HG03280 (cell line): ENCODE results near the gene POTEM.
A peak's percentile ranks its signal among the peaks of the same experiment; 100 is the strongest.
"Not testable (repeated sequence)": the region's sequence is repeated elsewhere in the genome, so short reads cannot be mapped to it uniquely, and the experiment has no call there.

Source experiments
- ATAC-seq: cut with Tn5 transposase; IDR thresholded peaks from one replicate; pipeline ENCODE4 v1.9.1; 2021; ENCODE audit warnings: mild to moderate bottlenecking, moderate library complexity; ENCODE audit not compliant: unreplicated experiment

Gene POTEM

DNA sequence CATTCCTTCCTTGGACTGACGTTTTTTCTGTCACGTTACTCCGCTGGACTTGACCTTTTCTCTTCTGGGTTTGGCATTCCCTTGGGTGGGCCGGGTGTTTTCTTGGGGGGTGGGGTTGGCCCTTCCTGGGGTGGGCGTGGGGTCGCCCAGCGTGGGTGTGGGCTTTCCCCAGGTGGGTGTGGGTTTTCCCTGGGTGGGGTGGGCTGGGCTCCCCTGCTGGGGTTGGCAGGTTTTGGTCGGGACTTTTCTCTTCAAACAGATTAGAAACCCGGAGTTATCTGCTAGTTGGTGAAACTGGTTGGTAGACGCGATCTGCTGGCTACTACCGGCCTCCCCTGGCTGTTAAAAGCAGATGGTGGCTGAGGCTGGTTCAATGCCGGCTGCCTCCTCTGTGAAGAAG is at the start of gene POTEM:
Gene POTEM, plus strand, starts transcription at position 301 of the 400 bp plus-strand sequence. Its CDS starts 52 bp downstream, at position 353.
- not testable (repeated sequence) for ATAC-seq

DNA sequence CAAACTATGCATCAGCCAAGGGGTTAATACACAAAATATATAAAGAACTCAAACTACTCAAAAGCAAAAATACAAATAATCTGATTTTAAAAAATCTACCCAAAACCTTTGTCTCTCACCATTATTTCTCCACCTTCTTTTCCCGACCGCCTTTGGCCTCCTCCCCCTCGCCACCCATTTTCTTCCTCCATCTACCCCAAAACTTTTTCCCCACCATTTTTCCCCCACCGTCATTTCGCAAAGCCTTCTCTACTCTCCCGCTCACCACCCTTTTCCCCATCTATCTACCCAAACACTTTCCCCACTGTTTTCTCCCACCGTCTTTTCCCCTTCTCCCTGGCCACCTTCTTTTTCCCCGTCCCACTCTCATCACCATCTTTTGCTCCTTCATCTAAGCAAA is 48.9 kb upstream of the POTEM start:
- not testable (repeated sequence) for ATAC-seq

DNA sequence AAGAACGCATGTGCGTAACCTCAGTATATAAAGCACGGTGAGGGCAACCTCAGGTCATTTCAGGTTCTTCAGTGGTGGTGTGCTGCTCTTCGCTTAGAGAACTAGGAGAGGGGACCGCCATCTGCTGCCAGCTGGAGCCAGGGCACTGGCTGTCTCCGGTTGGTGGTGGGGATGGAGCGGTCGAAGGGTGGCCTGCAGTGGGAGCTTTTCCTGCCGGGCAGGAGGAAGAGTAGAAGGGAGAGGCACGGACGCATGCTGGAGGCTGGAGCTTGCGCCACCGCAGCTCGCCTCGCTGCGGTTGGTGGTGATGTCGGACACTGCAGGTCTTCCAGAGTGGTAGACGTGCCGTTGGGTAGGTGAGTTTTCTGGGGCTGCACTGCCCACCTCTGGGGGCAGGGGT is 47.2 kb upstream of the POTEM start:
- ATAC-seq, result not testable (repeated sequence)

DNA sequence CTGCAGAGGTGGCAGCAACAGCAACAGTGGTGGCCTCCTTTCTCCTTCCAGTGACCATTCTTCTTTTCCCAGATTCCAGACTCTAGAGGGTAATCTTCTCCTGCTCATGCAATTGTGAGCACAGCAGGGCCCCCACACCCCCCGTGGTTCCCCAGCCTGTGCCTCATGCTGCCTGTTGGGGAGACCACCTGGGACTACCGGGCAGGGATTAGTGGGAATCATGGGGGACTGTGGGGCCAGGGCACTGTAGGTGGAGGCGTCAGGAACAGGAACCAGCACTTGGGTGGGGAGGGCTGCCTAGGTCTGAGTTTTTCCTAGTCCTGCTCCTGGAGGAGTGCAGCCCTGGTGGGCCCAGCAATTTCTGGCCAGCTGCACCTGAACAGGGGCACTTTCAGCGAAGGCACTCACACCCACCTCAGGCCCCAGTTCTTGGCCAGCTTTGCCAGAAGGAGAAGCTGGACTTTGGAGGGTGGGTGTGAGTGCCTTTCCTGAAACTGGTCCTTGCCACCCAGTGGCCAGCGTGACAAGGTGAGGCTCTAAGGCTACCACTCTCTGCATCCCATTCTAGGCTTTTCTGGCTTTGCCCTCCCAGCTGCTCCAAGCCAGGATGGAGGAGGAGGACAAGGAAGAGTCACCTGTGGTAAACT is 46.1 kb upstream of the POTEM start:
- ATAC-seq, result not testable (repeated sequence)

DNA sequence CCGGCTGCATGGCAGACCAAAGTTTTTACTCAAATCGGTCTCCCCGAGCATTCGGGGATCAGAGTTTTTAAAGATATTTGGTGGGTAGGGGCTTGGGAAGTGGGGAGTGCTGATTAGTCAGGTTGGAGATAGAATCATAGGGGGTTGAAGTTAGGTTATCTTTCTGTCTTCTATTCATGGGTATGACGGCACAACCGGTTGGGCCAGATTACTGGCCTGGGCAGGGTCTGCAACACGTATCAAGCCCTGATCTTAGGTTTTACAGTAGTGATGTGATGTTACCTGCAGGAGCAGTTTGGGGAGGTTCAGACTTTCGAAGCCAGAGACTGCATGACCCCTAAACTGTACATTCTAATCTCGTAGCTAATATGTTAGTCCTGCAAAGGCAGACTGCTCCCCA is 30.4 kb upstream of the POTEM start:
- not testable (repeated sequence) for ATAC-seq

DNA sequence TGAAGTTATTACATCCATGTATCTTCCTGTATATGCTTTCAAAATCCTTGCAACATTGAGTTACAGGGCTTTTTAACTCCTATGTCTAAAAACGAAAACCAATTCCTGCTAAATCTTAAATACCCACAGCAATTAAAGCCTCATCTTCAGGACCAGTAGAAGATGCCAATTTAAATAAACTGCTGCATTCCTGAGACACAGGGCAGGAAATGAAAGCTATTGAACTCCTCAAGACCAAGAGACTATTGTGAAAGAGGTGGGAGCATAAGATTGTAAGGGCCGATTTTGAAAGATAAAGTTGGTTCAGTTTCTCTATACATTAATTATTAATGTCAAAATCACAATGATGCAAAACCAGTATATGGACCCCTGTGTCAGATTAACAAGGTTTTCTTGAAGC is 28.5 kb upstream of the POTEM start:
- not testable (repeated sequence) for ATAC-seq

DNA sequence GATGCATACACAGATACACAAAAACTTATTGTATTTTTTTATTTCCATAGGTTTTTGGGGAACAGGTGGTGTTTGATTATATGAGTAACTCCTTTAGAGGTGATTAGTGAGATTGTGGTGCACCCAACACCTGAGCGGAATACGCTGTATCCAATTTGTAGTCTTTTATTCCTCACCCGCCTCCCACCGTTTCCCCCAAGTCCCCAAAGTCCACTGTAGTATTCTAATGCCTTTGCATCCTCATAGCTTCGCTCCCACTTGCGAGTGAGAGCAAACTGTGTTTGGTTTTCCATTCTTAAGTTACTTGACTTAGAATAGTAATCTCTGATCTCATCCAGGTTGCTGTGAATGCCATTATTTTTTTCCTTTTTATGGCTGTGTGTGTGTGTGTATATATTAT is 17.3 kb upstream of the POTEM start:
- not testable (repeated sequence) for ATAC-seq

DNA sequence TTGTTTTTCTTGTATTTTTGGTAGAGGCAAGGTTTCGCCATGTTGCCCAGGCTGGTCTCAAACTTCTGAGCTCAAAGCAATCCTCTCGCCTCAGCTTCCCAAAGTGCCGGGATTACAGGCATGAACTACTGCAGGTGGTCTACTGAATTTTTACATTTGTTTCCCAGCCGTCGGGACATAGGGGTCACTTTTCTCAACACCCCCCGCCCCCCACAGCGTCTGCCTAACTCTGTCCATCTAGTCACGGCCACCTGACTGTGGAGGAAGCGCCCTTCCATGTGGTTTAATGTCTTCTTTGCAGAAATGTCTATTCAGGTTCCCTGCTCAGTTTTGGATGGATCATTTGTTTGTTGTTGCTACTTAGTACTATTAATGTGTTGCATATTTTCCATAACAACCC is 14.1 kb upstream of the POTEM start:
- not testable (repeated sequence) for ATAC-seq

DNA sequence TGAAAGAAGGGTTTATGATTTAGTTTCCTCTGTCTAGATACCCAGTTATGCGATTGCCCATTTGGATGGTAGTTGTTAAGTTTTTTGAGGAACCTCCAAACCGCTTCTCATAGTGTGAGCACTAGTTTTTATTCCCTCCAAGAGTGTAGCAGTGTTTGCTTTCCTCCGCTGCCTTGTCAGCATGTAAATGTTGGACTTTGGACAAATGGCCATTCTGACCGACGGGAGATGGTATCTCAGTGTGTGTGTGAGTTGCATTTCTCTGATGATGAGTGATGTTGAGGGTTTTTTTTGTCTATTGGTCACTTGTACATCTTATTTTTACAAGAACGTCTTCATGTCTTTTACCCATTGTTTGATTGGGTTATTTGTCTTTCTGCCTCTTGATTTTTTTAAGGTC is 11.4 kb upstream of the POTEM start:
- ATAC-seq, result not testable (repeated sequence)

DNA sequence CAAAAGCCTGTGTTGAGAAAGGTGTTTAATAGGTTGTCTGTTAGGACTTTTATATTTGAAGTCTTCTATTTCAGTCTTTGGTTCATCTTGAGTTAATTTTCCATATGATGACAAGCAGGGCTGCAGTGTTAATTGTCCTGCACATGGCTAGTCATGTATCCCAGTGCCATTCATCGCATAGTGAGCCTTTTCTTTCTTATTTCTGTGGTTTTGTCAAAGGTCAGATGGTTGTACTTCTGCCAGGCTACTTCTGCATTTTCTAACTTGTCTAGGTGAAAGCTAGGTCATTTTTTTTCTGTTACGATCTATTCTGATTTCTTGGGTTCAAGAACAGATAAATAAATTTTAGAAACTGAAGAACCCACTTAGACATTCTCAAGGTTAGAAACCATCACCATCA is 5.7 kb upstream of the POTEM start:
- not testable (repeated sequence) for ATAC-seq

DNA sequence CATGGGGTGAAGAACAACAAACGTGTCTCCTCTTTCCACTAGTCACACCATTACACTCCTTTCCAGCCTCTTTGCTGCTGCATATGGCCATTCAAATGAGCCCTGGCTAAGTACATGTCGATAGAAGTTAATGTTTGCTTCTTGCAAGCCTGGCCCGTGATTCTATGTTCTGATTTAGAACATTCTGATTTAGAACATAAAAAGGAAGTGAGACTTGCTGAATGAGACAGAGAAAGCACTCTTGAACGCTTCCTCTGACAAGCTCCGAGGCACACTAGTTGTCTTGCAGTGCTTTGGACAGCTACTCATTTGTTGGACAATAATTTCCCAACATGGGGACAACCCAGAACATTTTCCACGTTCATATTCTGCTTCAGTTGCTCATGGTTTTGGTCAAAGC is 5.1 kb upstream of the POTEM start:
- ATAC-seq, result peak; percentile 77

DNA sequence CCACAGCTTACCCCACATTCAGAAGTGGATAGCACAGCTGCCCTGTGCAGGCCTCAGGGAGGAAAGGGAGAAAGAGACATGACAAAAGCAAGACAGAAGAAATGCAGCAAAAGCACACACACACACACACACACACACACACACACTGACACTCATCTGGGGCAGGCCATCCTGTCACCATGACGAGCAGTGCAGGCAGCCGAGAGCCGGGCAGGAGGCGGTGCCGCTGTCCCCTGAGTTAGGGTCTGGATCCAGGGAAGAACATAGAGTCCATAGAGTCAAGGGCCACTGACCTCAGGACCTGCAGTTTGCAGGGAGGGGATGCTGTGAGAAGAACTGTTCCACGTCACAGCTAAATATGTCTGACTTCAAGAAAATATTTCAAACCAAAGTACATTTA is 4.0 kb upstream of the POTEM start:
- ATAC-seq, result not testable (repeated sequence)

DNA sequence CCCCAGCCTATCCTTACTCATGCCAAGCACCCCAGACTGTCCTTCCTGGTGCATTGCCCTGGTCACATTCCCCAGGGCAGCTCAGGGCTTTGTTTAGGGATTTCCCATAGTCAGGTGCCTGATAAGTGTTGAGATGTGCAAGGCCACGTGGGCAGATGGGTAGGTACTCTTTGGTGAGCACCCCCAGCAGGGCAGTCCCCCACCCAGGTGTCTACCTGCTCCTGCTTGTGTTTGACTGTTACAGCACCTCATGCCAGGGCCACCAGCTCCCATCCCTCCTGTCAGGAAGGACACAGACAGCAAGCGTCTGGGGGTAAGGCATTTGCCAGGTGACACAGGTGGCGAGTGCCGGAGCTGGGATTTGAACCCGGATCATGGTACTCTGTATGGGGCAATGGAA is 2.4 kb upstream of the POTEM start:
- ATAC-seq, result not testable (repeated sequence)

DNA sequence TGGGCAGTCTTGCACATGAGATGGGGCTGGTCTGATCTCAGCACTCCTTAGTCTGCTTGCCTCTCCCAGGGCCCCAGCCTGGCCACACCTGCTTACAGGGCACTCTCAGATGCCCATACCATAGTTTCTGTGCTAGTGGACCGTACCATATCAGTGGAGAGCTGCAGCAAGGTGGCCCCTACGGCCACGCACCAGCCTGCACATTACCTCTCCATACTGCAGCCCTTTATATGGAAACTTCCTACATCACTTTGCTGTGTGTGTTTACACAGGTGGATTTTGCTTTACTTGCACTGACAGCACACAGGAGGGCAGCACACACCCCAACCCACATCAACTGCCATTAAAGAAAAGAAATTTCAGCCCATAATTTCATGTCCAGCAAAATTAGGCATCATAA is 35.3 kb downstream of the POTEM start:
- ATAC-seq, result not testable (repeated sequence)

DNA sequence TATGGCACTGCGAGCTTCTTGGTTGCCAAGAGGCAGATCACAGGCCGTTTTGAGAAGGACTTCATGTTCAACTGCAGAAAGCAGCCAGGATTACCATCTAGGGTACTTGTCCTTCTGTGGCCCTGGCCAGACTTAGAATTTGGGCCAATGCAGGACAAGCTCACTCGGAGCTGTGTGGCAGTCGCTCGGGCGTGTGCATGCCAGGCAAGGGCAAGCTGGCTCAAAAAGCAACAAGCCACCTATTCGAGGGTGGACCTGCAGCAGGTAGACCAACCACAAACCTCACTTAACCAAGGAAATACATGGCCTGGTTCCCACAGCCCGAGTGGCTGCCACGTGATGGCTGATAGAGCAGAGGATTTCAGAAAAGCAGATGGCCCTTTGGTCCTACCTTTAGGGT is 39.3 kb downstream of the POTEM start:
- not testable (repeated sequence) for ATAC-seq

DNA sequence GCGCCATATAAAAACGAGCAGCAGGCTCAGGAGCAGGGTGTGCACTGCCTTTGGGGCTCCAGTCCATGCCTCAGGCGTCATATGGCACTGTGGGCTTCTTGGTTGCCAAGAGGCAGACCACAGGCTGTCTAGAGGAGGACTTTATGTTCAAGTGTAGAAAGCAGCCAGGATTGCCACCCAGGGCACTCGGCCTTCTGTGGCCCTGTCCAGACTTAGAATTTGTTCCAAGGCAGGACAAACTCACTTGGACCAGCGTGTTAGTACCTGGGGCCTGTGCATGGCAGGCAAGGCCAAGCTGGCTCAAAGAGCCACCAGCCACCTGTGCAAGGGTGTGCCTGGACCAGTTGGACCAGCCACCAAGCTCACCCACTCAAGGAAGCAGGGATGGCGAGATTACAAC is 40.4 kb downstream of the POTEM start:
- not testable (repeated sequence) for ATAC-seq

DNA sequence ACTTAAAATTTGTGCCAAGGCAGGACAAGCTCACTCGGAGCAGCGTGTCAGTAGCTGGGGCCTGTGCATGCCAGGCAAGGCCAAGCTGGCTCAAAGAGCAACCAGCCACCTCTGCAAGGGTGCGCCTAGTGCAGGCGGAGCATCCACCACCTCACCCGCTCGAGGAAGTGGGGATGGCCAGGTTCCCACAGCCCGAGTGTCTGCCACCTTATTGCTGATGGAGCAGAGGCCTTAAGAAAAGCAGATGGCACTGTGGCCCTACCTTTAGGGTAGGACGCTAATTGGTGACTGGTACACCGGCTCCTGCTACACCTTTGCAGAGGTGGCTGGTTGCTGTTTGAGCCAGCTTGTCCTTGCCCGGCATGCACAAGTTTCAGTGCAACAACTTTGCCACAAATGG is 43.8 kb downstream of the POTEM start:
- ATAC-seq, result not testable (repeated sequence)

DNA sequence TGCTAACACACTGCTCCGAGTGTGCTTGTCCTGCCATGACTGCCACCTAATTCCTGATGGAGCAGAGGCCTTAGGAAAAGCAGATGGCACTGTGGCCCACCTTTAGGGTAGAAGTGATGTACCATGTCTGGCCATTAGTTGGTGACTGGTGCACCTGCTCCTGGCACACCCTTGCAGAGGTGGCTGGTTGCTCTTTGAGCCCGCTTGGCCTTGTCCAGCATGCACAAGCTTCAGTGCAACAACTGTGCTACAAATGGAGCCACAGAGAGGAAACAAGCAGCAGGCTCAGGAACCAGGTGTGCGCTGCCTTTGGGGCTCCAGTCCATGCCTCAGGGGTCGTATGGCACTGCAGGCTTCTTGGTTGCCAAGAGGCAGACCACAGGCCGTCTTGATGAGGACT is 44.5 kb downstream of the POTEM start:
- ATAC-seq, result not testable (repeated sequence)

DNA sequence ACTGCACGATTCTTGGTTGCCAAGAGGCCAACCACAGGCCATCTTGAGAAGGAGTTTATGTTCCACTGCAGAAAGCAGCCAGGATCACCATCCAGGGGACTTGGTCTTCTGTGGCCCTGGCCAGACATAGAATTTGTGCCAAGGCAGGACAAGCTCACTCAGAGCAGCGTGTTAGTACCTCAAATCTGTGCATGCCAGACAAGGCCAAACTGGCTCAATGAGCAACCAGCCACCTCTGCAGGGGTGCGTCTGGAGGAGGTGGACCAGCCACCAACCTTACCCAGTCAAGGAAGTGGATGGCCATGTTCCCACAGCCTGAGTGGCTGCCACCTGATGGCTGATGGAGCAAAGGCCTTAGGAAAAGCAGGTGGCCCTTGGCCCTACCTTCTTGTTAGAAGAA is 48.0 kb downstream of the POTEM start:
- ATAC-seq, result not testable (repeated sequence)

DNA sequence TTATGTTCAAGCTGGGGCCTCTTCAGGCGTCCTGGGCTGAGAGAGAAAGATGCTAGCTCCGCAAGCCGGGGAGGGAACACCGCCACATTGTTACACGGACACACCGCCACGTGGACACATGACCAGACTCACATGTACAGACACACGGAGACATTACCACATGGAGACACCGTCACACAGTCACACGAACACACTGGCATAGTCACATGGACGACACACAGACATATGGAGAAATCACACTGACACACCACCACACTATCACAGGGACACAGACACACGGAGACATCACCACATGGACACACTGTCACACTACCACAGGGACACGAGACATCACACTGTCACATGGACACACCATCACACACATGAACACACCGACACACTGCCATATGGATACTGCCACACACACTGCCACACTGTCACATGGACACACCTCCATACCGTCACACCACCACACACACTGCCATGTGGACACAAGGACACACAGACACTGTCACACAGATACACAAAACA is 57.9 kb downstream of the POTEM start:
- not testable (repeated sequence) for ATAC-seq

DNA sequence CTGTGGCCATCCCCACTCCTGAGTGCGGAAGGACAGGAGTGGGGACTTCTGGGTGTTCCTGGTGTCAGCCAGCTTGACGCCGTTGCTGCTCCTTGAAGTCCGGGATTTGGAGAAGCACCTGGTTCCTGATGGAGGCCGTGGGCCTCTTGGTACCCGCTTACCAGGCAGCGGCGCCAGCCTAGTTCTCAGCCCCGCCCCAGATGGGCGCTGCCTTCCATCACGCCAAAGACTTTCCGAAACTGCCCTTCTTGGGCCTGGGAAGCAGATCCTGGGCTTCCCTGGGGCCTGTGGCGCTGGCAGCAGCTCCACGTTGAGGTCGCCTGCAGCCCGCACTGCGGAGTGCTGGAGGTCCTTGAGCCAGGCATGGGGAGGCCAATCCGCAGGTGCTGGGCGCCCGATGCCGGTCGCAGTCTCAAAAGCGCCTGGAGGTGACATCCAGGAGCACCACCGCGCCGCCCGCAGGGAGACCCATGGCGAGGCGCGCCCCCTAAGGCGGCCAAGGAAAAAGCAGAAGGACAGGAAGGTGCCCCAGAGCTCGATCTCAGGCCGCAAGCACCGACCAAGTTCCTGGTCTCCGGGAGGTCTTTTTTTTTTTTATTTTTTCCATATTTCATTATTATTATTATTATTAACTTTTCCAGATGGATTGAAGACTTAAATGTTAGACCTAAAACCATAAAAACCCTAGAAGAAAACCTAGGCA is 59.6 kb downstream of the POTEM start:
- ATAC-seq, result not testable (repeated sequence)

DNA sequence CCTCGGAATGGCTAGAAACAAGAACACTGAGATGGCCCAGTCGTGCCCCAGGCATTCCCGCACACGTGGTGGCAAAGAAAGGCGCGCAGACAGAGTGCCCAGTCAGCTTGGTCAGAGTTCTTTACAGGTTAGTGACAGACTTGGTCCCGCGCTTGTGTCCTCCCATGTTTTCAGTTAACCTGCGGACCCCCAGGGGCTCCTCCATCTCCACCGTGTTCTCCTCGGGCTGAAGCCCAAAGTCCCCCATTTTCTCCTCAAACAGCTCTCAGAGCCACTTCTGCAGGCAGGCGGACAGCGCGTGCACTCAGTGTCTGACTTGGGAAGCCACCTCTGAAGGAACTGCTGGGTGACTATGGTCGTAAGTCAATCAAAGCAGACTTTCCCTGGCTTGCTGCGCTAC is 60.7 kb downstream of the POTEM start:
- ATAC-seq, result not testable (repeated sequence)
